Measurements from ENCODE around the gene DFFB.

- TF ChIP-seq MXD1 (CRISPR knock-in tag; IDR thresholded peaks at IDR 0.05; ENCODE audit: borderline replicate concordance, poor library complexity, severe bottlenecking) = no peak
- no peak for TF ChIP-seq ZNF592 (IDR thresholded peaks at IDR 0.05)
- no peak for TF ChIP-seq CUX1 (CRISPR knock-in tag; IDR thresholded peaks at IDR 0.05)
- no peak for TF ChIP-seq CTCF (IDR thresholded peaks at IDR 0.05 in 2 of 3, conservative IDR thresholded peaks at IDR 0.05 in 1 of 3; ENCODE audit: insufficient read depth in 2 of 3, low read depth in 1 of 3, low read length in 3 of 3)
- no peak for TF ChIP-seq POLR2AphosphoS5 (IDR thresholded peaks at IDR 0.05; ENCODE audit: control insufficient read depth, insufficient read depth, low read depth, low read length)
- no peak for TF ChIP-seq GATAD2B (IDR thresholded peaks at IDR 0.05; ENCODE audit: borderline replicate concordance)
- TF ChIP-seq ZNF518B (CRISPR knock-in tag; IDR thresholded peaks at IDR 0.05) = no peak
- TF ChIP-seq NFE2L1 (tag; IDR thresholded peaks at IDR 0.05; ENCODE audit: borderline replicate concordance, low read depth) = no peak
- TF ChIP-seq ZC3H4 (CRISPR knock-in tag; IDR thresholded peaks at IDR 0.05; ENCODE audit: borderline replicate concordance) = no peak
- TF ChIP-seq MXI1 (IDR thresholded peaks at IDR 0.05; ENCODE audit: low read depth, low read length) = no peak
Measured at GRCh38 chr1:3919706-3920105, 62.4 kb downstream of the DFFB start.

All from K562 (cell line).